CD4-positive, alpha-beta T cell treated with Interleukin-21 for 1 hour (primary cell): ENCODE measurements around the gene ALK.

Experiments
- DNase-seq: peaks from one replicate; pipeline ENCODE4 v3.0.0-alpha.2; 2020

The ALK gene

GRCh38 chr2:29305762-29306161 is 615.6 kb downstream of the ALK start:
- DNase-seq: no peak

GRCh38 chr2:29304399-29305060 is 616.9 kb downstream of the ALK start:
- no peak for DNase-seq

- DNase-seq: no peak
These were observed 624.8 kb downstream of the ALK start for GRCh38 chr2:29296585-29296984.

- DNase-seq: no peak
These were observed 625.5 kb downstream of the ALK start for GRCh38 chr2:29295845-29296244.

GRCh38 chr2:29293830-29294438 is 627.5 kb downstream of the ALK start:
- DNase-seq: no peak

GRCh38 chr2:29290293-29291047 is 630.9 kb downstream of the ALK start:
- DNase-seq: no peak

- no peak for DNase-seq
These were observed 636.7 kb downstream of the ALK start for GRCh38 chr2:29284671-29285070.

- no peak for DNase-seq
These were observed 639.5 kb downstream of the ALK start for GRCh38 chr2:29281916-29282247.

GRCh38 chr2:29281086-29281915 is 640.1 kb downstream of the ALK start:
- DNase-seq: no peak

- no peak for DNase-seq
These were observed 642.4 kb downstream of the ALK start for GRCh38 chr2:29278966-29279365.

GRCh38 chr2:29276151-29276550 is 645.2 kb downstream of the ALK start:
- no peak for DNase-seq

GRCh38 chr2:29275186-29275585 is 646.2 kb downstream of the ALK start:
- no peak for DNase-seq

- no peak for DNase-seq
These were observed 647.4 kb downstream of the ALK start for GRCh38 chr2:29273685-29274611.

GRCh38 chr2:29273004-29273684 is 648.2 kb downstream of the ALK start:
- DNase-seq: no peak

GRCh38 chr2:29272311-29272710 is 649.1 kb downstream of the ALK start:
- DNase-seq: no peak

- DNase-seq: no peak
These were observed 650.7 kb downstream of the ALK start for GRCh38 chr2:29270701-29271121.

GRCh38 chr2:29269765-29270109 is 651.6 kb downstream of the ALK start:
- no peak for DNase-seq

GRCh38 chr2:29269095-29269764 is 652.2 kb downstream of the ALK start:
- DNase-seq: no peak

- DNase-seq: no peak
These were observed 653.7 kb downstream of the ALK start for GRCh38 chr2:29267720-29268119.

- DNase-seq: no peak
These were observed 657.5 kb downstream of the ALK start for GRCh38 chr2:29263886-29264285.

GRCh38 chr2:29262681-29263260 is 658.6 kb downstream of the ALK start:
- DNase-seq: no peak
